ENCODE measurements around the gene SRM. TPM values are rescaled to one million over a fixed set of nuclear protein-coding genes. Genes with fewer than 3 reads are reported as not detected.
A peak's percentile ranks its signal among the peaks of the same experiment; 100 is the strongest.
"Not testable (repeated sequence)": the region's sequence is repeated elsewhere in the genome, so short reads cannot be mapped to it uniquely, and the experiment has no call there.

SRM gene
- total and polyA plus RNA-seq, 8 donors: 51.8 to 266 (median 94.8) TPM

DNA sequence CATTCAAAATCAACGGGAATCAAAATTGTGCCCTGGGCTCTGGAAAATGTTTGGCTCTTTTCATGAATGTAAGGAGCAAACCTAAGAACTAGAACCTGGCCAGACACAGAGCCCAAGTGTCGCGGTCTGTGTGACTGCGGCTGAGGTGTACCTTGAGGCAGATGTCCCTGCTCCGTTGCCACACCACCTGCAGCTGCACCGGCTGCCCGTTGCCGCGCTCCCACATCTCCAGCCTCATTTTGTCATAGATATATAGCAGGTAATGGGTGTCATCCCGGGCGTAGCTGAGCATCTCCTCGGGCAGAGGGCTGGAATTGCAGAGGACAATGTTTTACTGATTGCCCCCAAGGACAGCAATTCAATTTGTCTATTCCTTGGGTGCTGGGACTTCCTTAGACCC is 21.1 kb upstream of the SRM start:
- H3K36me3 ChIP-seq: peaks cover 0 to 43% (median 9%) of the 10 kb centered on the region in 3 donors
- H3K9me3 ChIP-seq: no peaks in the 10 kb centered on the region
- DNase-seq (peak in 1 of 6 donors; percentile 22), ATAC-seq (no peak), FAIRE-seq (no peak)
- WGBS, 2 donors: 85 to 86% methylated on average over 12 of the region's 12 CpGs
- H3K27me3 ChIP-seq: no peaks in the 10 kb centered on the region
- TF ChIP-seq, protein P1, sequence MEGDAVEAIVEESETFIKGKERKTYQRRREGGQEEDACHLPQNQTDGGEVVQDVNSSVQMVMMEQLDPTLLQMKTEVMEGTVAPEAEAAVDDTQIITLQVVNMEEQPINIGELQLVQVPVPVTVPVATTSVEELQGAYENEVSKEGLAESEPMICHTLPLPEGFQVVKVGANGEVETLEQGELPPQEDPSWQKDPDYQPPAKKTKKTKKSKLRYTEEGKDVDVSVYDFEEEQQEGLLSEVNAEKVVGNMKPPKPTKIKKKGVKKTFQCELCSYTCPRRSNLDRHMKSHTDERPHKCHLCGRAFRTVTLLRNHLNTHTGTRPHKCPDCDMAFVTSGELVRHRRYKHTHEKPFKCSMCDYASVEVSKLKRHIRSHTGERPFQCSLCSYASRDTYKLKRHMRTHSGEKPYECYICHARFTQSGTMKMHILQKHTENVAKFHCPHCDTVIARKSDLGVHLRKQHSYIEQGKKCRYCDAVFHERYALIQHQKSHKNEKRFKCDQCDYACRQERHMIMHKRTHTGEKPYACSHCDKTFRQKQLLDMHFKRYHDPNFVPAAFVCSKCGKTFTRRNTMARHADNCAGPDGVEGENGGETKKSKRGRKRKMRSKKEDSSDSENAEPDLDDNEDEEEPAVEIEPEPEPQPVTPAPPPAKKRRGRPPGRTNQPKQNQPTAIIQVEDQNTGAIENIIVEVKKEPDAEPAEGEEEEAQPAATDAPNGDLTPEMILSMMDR (IDR thresholded peaks at IDR 0.05): no peak
- no peaks in the 10 kb centered on the region for H3K4me1 ChIP-seq
- intact Hi-C loops (cut with DNase I): no loop called here
- no peak overlapping the region for H3K4me3 ChIP-seq
- H3K27ac ChIP-seq: no peak overlapping the region

DNA sequence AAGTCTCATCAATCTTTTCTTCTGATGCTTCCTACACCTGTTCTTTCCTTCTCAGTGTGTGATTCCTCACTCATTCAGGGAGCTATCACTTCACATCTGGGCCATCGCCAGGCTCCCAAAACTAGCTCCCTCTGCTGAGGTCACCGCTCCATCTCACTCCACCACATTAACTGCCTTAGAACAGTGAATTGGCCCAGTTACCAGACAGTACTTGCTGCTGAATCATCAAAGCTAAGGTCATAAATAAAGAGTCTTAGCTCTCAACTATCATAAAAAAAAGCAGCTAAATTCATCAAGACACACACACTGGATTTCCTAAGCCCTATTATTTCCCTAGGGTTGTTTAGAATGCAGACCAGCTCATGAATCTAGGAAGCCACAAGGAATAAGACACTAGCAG is 18.8 kb upstream of the SRM start:
- Histone ChIP-seq H3K4me3 (no peak overlapping the region), H3K9me3 (no peaks in the 10 kb centered on the region), H3K27ac (no peak overlapping the region), H3K27me3 (no peaks in the 10 kb centered on the region), H3K4me1 (no peaks in the 10 kb centered on the region), H3K36me3 (peaks cover 0 to 58% (median 18%) of the 10 kb centered on the region in 3 donors)
- no peak for FAIRE-seq
- no peak for ATAC-seq
- peak in 1 of 6 donors; percentile 3 for DNase-seq
- WGBS, 2 donors: 95 to 97% methylated on average over 2 of the region's 2 CpGs
- intact Hi-C loops (cut with DNase I): no loop called here
- TF ChIP-seq, protein P1 (IDR thresholded peaks at IDR 0.05): no peak

GRCh38 chr1:11073398-11073797 is 13.6 kb upstream of the SRM start:
- WGBS, 2 donors: 90 to 91% methylated on average over 7 of the region's 7 CpGs
- H3K4me3 ChIP-seq; H3K27me3 ChIP-seq; FAIRE-seq; H3K27ac ChIP-seq; intact Hi-C loops (cut with DNase I); ATAC-seq; H3K9me3 ChIP-seq; DNase-seq: not testable (repeated sequence)
- Histone ChIP-seq H3K4me1 (peaks cover 8 to 18% (median 11%) of the 10 kb centered on the region in 3 donors), H3K36me3 (peaks cover 0 to 43% (median 28%) of the 10 kb centered on the region in 3 donors)

- Histone ChIP-seq H3K9me3 (no peaks in the 10 kb centered on the region), H3K27ac (peak overlapping the region in 2 of 4 donors; percentile 44 to 52), H3K36me3 (peaks cover 0 to 49% (median 34%) of the 10 kb centered on the region in 3 donors), H3K4me3 (no peak overlapping the region), H3K27me3 (no peaks in the 10 kb centered on the region), H3K4me1 (peaks cover 8 to 18% (median 11%) of the 10 kb centered on the region in 3 donors)
- FAIRE-seq: no peak
- TF ChIP-seq, protein P1 (IDR thresholded peaks at IDR 0.05): no peak
- WGBS, 2 donors: 33 to 35% methylated on average over 13 of the region's 13 CpGs
- ATAC-seq: peak; percentile 60 to 86 (median 80)
- intact Hi-C loops (cut with DNase I): no loop called here
- DNase-seq: peak in 2 of 6 donors; percentile 23 to 36
These were observed 12.5 kb upstream of the SRM start for GRCh38 chr1:11072216-11072917.

DNA sequence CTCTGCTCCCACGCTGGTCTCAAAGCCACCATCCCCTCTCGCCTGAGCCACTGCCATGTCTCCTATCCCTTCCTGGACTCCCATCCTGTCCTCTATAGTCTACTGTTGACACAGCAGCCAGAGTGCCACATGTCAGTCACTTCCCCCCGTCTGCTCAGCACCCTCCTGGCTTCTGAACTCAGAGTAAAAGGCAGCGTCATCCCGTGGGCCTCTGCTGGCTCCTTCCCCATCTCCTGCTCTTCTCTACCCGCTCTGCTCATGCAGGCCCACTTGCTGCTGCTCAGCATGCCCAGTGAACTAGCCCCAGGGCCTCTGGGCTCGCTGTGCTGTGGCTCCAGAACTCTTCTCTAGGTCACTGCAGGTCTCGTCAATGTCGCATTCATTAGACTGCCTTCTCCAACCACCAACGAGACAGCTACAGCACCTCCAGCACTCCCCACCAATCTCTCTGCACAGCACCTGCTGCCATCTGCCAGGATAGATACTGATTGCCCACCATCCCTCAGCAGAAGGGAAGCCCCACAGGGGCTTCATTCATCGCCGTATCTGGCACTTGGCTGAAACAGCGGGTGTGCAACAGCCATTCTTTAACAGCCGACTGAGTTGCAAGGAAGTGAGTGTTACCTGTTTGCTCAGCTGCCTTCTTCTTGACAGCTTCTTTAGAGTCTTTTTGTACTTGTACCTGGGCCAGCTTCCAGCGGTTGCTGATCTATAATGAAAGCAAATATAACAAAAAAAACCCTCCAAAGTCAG is 11.8 kb upstream of the SRM start:
- 32 to 33% methylated on average over 15 of the region's 15 CpGs for WGBS, 2 donors
- H3K27ac ChIP-seq: peak overlapping the region in 2 of 4 donors; percentile 16 to 52
- peaks cover 0 to 46% (median 32%) of the 10 kb centered on the region in 3 donors for H3K36me3 ChIP-seq
- peak; percentile 88 to 91 (median 90) for ATAC-seq
- intact Hi-C loops (cut with DNase I): no loop called here
- H3K4me1 ChIP-seq: peaks cover 8 to 18% (median 11%) of the 10 kb centered on the region in 3 donors
- no peak overlapping the region for H3K4me3 ChIP-seq
- no peaks in the 10 kb centered on the region for H3K27me3 ChIP-seq
- DNase-seq: peak in 5 of 6 donors; percentile 47 to 83 (median 72)
- FAIRE-seq: no peak
- H3K9me3 ChIP-seq: no peaks in the 10 kb centered on the region
- TF ChIP-seq, protein P1 (IDR thresholded peaks at IDR 0.05): no peak
